Erythroblast (primary cell): ENCODE measurements around the gene ICAM3.

Source experiments
- DNase-seq, 2 experiments: peaks; one replicate each; lab custom pipeline; 2025; lab: John Stamatoyannopoulos, UW
- GATA1 ChIP-seq: IDR thresholded peaks from 2 replicates; pipeline ENCODE4 v1.6.1; 2011; ENCODE audit warnings: low read depth, mild to moderate bottlenecking, control low read depth, low read length, moderate library complexity
- POLR2A ChIP-seq: IDR thresholded peaks from 2 replicates; pipeline ENCODE4 v1.6.1; 2011; ENCODE audit warnings: mild to moderate bottlenecking, low read length

The ICAM3 gene

DNA sequence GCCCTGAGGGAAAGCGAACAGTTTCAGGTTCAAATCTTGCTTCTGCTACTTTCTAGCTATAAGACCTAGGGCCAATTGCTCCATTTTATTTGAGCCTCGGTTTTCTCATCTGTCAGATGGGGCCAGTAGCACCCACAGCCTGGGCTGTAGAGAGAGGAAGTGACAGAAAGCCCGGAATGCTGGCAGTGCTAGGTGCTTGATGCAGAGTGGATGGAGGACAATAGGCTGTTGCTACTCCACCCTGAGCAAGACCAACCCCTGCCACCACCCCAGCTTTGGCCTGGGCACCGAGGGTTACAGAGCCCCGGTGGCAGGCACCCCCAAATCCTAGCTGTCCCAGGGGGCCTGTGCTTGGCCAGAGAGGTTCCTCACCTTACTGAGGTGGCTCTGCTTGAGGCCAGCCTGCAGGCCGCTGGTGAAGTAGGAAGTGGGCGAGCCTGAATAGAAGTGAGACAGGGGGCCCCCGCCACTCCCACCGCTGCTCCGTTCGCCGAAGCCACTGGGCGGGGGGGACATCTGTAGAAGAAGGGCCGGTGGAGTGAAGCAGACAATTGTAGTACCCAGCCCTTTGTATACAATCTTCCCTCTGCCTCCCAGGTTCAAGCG is 21.5 kb downstream of the ICAM3 start:
- no peak for DNase-seq

DNA sequence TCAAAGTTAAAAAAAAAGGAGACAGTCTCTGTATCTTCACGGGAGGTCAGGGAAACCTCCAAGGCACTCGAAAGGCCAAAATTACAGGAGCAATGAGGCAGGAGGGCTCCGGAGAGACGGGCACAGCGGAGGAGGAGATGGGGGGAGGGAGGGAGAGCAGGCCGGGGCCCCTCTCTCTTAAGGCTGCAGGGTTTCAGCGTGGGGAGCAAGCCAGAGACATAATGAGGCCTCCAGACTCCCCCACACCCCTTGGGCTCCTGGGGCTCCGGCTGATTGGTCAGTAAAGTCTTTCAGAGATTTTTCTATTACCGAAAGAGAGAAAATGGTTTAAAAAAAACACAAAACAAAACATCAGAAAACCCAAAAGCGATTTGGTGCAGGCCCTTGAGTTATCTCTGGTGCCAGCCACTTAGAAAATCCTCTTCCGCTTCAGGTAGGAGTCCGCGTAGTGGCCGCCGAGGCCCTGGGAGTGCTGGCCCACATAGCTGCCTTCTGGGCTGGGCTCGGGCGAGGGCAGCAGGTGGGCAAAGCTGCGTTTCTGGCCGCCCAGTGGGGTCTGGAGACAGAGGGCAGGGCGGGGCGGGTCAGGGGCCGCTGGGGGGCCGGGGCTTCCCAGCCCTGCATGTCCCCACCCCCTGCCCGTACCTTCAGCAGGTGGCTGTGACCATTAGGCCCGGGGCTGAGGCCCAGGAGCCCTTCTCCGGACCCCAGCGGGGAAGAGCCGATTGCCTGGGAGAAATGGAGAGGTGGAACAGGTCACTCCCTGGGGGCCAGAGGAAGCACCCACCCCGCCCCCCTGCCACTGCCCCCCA is 22.2 kb downstream of the ICAM3 start:
- DNase-seq = no peak
- TF ChIP-seq POLR2A (no peak), GATA1 (no peak)

More for the DNA sequence above, 21.5 kb downstream of the ICAM3 start:
- no peak for TF ChIP-seq GATA1
- TF ChIP-seq POLR2A = no peak

DNA sequence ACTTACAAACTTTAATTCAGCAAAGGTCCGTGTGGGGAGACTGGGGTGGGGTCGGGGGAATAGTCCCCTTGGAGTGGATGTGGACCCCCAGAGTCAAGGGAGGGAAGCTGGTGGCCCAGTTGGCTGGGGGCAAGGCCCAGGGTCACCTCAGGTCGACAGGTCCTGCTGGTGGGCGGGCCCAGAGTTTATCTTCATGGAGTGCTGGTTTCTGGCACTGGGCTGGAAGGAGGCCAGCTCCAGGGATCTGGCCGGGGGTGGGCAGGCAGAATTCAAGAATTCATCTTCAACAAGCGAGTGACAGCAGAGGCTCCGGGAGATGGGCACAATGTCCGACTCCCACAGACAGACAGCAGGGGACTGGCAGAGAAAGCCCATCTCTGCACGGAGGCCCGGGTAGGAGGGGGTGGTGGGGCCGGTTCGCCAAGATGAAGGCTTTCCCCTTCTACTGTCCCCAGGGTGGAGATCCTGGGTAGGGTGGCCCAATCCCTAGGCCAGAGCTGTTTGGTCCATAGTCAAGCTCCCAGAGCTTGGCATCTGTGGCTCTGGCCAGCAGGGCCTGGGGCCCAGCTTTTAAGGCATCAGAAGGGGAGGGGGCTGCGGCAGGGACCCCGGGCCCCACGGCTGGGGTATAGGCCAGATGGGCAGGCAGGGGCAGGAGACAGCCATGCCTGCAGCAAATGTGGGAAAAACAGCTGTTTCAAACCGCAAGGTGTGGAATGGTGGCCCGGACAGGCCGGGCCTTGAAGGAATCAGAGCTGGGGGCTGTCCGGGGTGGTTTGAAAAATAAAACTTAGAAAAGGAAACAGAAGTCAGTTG is 23.0 kb downstream of the ICAM3 start:
- DNase-seq = peak; percentile 82 to 83
- no peak for TF ChIP-seq POLR2A

GRCh38 chr19:10315335-10316214 is 23.8 kb downstream of the ICAM3 start, which contains the start of gene FDX2:
TSS of gene FDX2 (minus strand) at chr19:10316015. CDS start at chr19:10315996, 19 bp downstream.
- no peak for TF ChIP-seq GATA1
- peak; percentile 45 for TF ChIP-seq POLR2A
- peak; percentile 85 to 91 for DNase-seq

DNA sequence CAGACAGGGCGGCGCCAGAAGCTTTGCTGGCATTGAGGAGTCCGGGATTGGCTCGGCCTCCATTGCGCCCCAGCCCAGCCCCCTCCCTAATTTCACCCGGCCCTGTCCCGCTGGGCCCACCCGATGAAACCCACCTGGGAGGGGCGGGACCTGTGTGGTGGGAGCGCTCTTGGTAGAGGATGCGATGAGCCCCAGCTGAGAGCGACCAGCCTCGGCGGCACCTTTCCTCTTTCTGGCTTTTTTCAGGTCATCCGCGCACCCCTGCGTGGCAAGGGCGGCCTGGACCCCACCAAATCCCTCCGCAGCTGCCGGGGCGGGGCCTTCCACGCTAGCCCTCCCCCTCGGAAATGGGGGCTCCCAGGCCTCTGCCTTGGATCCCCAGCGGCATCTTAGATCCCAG is 30.0 kb downstream of the ICAM3 start, which contains the start of gene ZGLP1:
ZGLP1 (minus strand) TSS at position 393 of the 400 bp plus-strand sequence.
- no peak for DNase-seq
- TF ChIP-seq GATA1 = no peak
- no peak for TF ChIP-seq POLR2A

GRCh38 chr19:10306327-10306726 is 33.1 kb downstream of the ICAM3 start:
- no peak for DNase-seq
- TF ChIP-seq POLR2A = no peak
- no peak for TF ChIP-seq GATA1

DNA sequence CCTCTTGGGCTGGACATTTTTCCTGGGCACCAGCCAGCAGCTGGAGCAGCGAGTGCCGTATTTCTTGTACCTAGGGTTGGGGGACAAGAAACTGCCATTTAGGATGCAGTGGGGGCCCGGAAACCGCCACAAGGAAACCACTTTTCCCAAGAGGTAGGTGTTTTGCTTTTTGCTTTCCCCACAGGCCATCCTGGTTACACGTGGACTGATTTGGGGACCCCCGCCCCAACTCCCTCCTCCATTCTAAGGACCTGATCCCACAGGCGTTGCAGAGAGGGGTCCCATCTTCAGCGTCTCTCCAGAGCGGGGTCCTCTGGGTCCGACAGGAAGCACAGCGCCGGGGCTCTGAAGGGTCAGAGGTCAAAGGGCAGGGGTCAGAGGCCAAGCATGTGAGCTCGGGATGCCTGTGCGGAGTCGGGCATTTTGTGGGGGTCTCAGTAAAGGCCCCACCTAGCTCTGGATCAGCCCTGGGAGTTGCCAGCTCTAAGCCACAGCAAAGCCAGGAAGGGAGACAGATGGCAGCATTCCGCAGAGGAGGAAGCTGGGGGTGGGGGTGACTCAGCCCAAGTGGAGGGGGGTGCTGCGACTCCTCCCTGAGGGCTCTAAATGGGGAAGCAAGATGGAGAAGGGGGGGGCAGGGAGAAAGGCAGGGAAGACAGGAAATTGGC is 34.2 kb downstream of the ICAM3 start:
- no peak for DNase-seq
- TF ChIP-seq GATA1 = no peak
- no peak for TF ChIP-seq POLR2A

DNA sequence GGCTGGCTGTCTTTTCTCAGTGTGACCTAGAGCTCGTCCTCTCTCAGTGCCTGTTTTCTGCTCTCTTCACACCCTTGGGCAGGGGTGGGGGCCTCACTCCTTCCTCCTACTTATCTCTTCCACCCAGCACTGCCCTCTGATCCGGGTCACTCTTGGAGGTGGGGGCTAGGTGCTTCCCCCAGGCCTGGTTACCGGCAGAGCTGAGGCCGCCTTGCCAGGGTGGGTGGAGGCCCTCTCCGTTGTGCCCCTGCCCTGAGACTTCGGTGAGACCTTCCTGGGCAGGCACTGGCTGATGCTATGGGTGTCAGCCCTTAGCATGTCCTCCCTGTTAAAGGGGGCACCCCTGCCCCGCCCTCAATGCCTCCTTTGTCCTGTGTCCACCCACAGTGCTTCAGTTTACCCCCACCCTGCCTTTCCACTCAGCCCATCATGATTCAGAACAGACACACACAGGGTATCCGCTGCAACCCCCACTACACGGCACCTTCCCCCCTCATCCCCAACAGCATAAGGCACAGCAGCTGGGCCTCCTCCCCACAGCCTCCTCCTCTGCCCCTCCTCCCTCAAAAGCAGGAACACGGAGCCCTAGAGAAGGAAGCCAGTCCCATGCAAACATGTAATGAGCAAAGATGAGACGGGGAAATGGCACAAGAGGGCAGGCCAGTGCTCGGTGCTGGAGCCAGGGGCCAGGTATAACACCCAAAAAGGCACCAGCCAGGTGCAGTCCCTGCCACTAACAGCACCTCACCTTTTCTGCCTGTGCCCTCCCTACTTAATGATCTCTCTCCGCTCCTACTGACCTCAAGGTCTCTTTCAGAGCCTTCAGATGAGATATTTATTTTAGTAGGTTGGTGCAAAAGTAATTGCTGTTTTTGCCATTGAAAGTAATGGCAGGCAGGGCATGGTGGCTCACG is 39.6 kb downstream of the ICAM3 start:
- peak; percentile 91 to 93 for DNase-seq
- TF ChIP-seq POLR2A (peak; percentile 53), GATA1 (no peak)

DNA sequence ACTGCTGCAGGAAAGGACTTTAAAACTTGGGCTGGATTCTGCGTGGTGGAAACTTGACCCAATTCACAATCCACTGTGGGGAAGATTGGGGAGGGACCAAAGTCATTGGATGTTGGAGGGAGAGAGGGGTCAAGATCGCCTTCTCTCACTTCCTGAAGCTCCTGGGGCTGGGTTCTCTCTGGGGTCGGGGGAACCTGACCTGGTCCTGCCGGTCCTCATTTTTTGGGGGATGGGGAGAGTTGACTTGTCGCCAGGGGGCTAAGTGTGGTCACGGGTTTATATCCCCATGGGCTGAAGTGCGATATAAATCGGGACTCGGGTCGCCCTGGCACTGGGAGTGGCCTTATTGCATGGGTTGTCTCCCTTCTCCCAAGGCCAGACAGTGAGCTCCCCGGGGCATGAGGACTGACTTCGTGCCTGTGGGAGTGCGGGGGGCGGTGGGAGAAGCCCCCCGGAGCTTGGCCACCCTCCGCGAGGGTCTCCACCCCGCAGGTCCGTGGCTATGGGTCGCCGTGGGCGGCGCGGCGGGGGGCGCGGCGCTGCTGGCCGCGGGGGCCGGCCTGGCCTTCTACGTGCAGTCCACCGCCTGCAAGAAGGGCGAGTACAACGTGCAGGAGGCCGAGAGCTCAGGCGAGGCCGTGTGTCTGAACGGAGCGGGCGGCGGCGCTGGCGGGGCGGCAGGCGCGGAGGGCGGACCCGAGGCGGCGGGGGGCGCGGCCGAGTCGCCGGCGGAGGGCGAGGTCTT is 43.4 kb downstream of the ICAM3 start:
- TF ChIP-seq GATA1 = no peak
- no peak for TF ChIP-seq POLR2A

GRCh38 chr19:10295305-10295846 is 44.0 kb downstream of the ICAM3 start:
- TF ChIP-seq POLR2A (peak; percentile 29), GATA1 (no peak)
- peak; percentile 76 for DNase-seq

More for the DNA sequence above, 43.4 kb downstream of the ICAM3 start:
- DNase-seq = peak; percentile 66 to 73
